Loucy (cell line): Measurements from ENCODE around the gene KRTAP10-5.

Experiments used
- H2AFZ ChIP-seq: fragments of 200-600 bp; sonication (generic); 2 replicates; pipeline ENCODE4 v1.6.0; 2016; ENCODE audit warnings: antibody characterized with exemption, mild to moderate bottlenecking, low read length, moderate library complexity
- H3F3A ChIP-seq: fragments of 200-600 bp; 2 replicates; pipeline ENCODE4 v1.6.0; 2016; ENCODE audit warnings: antibody characterized with exemption, low read depth, mild to moderate bottlenecking
- H3K27me3 ChIP-seq: fragments of 200-600 bp; sonication (generic); 2 replicates; pipeline ENCODE4 v1.6.1; 2014; ENCODE audit warnings: low read length, mild to moderate bottlenecking; ENCODE audit not compliant: insufficient read depth, poor library complexity, severe bottlenecking
- H3K36me3 ChIP-seq: fragments of 200-600 bp; sonication (generic); 2 replicates; pipeline ENCODE4 v1.6.1; 2016; ENCODE audit warnings: low read length; ENCODE audit not compliant: insufficient read depth
- H3K4me1 ChIP-seq: fragments of 200-600 bp; sonication (generic); 2 replicates; pipeline ENCODE4 v1.5.1; 2014; ENCODE audit warnings: low read length, mild to moderate bottlenecking; ENCODE audit not compliant: insufficient read depth, poor library complexity, severe bottlenecking
- H3K4me2 ChIP-seq: fragments of 200-600 bp; sonication (generic); 2 replicates; pipeline ENCODE4 v1.6.0; 2014; ENCODE audit warnings: antibody characterized with exemption, low read length, low read depth, mild to moderate bottlenecking; ENCODE audit not compliant: poor library complexity, severe bottlenecking
- H3K4me3 ChIP-seq: fragments of 200-600 bp; sonication (generic); 2 replicates; pipeline ENCODE4 v1.5.1; 2014; ENCODE audit warnings: low read length, mild to moderate bottlenecking, mixed read lengths; ENCODE audit not compliant: poor library complexity, severe bottlenecking
- H3K79me2 ChIP-seq: fragments of 200-600 bp; sonication (generic); 2 replicates; pipeline ENCODE4 v1.6.1; 2014; ENCODE audit warnings: low read length; ENCODE audit not compliant: insufficient read depth
- H3K9ac ChIP-seq: fragments of 200-600 bp; sonication (generic); 2 replicates; pipeline ENCODE4 v1.6.0; 2014; ENCODE audit warnings: mild to moderate bottlenecking, low read depth, low read length, moderate library complexity; ENCODE audit not compliant: poor library complexity, severe bottlenecking
- H3K9me2 ChIP-seq: fragments of 200-600 bp; sonication (generic); replicated peaks from 2 replicates; pipeline ENCODE4 v1.6.1; 2016; ENCODE audit warnings: low read depth, low read length, mixed read lengths
- H3K9me3 ChIP-seq: fragments of 200-600 bp; sonication (generic); 2 replicates; pipeline ENCODE4 v1.6.1; 2014; ENCODE audit warnings: mild to moderate bottlenecking, antibody characterized with exemption, low read length, low read depth; ENCODE audit not compliant: insufficient read depth
- H4K20me1 ChIP-seq: fragments of 200-600 bp; sonication (generic); 2 replicates; pipeline ENCODE4 v1.6.0; 2014; ENCODE audit warnings: antibody characterized with exemption, low read length, mild to moderate bottlenecking; ENCODE audit not compliant: insufficient read depth, poor library complexity, severe bottlenecking
- EZH2phosphoT487 ChIP-seq: fragments of 200-600 bp; IDR thresholded peaks from 2 replicates; pipeline ENCODE4 v1.6.1; 2018; ENCODE audit warnings: antibody characterized with exemption, mild to moderate bottlenecking, moderate library complexity, borderline replicate concordance
- TF ChIP-seq, protein P1 (sequence below): fragments of 200-600 bp; sonication (generic); conservative IDR thresholded peaks from 2 replicates; pipeline ENCODE4 v1.5.1; 2014; ENCODE audit warnings: mild to moderate bottlenecking, antibody characterized with exemption, low read length

The KRTAP10-5 gene

DNA sequence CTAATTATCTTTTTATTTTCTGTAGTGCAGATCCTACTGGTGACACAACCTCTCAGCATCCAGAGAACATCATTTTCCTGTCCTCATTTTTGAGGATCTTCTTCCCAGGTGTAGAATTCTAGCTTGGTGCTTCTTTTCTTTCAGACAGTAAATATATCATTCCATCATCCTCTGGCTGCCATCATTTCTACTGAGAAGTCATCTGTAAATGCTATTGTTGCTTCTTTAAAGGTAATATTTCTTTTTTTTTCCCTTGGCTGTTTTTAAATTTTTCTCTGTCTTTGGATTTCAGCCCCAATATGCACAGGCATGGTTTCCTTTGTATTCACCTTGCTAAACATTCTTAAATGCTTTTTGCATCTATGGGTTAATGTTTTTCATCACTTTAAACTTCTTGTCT, 43.2 kb upstream of the KRTAP10-5 start:
- TF ChIP-seq EZH2phosphoT487, result no peak
- TF ChIP-seq, protein P1, sequence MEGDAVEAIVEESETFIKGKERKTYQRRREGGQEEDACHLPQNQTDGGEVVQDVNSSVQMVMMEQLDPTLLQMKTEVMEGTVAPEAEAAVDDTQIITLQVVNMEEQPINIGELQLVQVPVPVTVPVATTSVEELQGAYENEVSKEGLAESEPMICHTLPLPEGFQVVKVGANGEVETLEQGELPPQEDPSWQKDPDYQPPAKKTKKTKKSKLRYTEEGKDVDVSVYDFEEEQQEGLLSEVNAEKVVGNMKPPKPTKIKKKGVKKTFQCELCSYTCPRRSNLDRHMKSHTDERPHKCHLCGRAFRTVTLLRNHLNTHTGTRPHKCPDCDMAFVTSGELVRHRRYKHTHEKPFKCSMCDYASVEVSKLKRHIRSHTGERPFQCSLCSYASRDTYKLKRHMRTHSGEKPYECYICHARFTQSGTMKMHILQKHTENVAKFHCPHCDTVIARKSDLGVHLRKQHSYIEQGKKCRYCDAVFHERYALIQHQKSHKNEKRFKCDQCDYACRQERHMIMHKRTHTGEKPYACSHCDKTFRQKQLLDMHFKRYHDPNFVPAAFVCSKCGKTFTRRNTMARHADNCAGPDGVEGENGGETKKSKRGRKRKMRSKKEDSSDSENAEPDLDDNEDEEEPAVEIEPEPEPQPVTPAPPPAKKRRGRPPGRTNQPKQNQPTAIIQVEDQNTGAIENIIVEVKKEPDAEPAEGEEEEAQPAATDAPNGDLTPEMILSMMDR, result no peak
- Histone ChIP-seq H3K9me3 (peaks cover 12% of the 10 kb centered on the region; the same call in 1 of the 2 replicates), H3K79me2 (no peaks in the 10 kb centered on the region), H4K20me1 (no peaks in the 10 kb centered on the region), H3K4me3 (no peak overlapping the region), H3K4me1 (no peaks in the 10 kb centered on the region), H3K4me2 (no peak overlapping the region), H3K9me2 (no peaks in the 10 kb centered on the region), H3K36me3 (no peaks in the 10 kb centered on the region), H3F3A (no peaks in the 10 kb centered on the region), H3K27me3 (no peaks in the 10 kb centered on the region), H2AFZ (no peak overlapping the region), H3K9ac (no peak overlapping the region)

DNA sequence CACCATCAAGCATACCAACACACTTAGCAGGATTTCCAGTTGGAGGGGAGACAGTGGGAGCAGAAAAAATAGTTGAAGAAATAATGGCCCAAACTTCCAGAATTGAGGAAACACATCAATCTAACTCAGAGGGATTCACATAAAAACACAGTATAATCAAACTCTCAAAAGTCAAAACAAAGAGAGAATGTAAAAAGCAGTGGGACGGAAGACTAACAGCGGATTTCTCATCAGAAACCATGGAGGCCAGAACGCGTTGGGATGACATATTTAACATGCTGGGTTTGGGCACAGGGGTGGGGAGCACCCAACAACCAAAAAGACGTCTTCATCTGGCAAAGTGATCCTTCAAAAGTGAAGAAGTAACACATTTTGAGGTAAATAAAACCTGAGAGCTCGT, 39.5 kb upstream of the KRTAP10-5 start:
- Histone ChIP-seq H3K27me3 (no peaks in the 10 kb centered on the region), H2AFZ (no peak overlapping the region), H3K9me2 (no peaks in the 10 kb centered on the region), H3K36me3 (no peaks in the 10 kb centered on the region), H3K4me3 (no peak overlapping the region), H3K4me1 (no peaks in the 10 kb centered on the region), H4K20me1 (no peaks in the 10 kb centered on the region), H3K9ac (no peak overlapping the region), H3F3A (no peaks in the 10 kb centered on the region), H3K79me2 (no peaks in the 10 kb centered on the region), H3K9me3 (peaks cover 12% of the 10 kb centered on the region; the same call in 1 of the 2 replicates), H3K4me2 (no peak overlapping the region)
- TF ChIP-seq, protein P1, result no peak
- no peak for TF ChIP-seq EZH2phosphoT487

DNA sequence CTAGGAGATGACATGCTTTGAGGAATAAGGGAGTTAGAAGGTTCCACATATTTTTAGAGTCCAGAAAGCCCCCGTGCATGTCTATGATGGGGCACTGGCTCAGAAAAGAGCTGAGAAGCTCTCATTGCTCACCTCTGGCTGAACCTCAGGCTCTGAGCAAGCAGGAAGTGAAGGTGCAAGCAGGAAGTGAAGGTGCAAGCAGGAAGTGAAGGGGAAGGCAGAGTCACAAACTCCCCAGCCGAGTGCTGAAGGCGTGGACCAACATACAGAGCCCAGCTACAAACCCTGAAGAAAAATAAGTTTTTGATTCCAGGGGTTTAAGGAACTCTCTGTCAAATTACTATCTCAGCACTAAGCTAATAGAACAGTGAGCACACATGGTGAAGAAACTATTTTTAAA, 38.5 kb upstream of the KRTAP10-5 start:
- Histone ChIP-seq H3K9me2 (no peaks in the 10 kb centered on the region), H3K4me2 (no peak overlapping the region), H3K9ac (no peak overlapping the region), H2AFZ (no peak overlapping the region; the same call in 1 of the 2 replicates), H3K36me3 (no peaks in the 10 kb centered on the region), H3K27me3 (no peaks in the 10 kb centered on the region), H3K4me1 (no peaks in the 10 kb centered on the region), H3F3A (no peaks in the 10 kb centered on the region), H3K9me3 (peaks cover 10% of the 10 kb centered on the region; the same call in 1 of the 2 replicates), H4K20me1 (no peaks in the 10 kb centered on the region), H3K79me2 (no peaks in the 10 kb centered on the region), H3K4me3 (no peak overlapping the region)
- no peak for TF ChIP-seq EZH2phosphoT487
- TF ChIP-seq, protein P1, result no peak
